ENCODE measurements around the gene DTNBP1. TPM values are rescaled to one million over a fixed set of nuclear protein-coding genes. Genes with fewer than 3 reads are reported as not detected.

DTNBP1 gene
- total RNA-seq, 6 experiments from 2014 or later: 3.4 to 8.6 (median 5.7) TPM

DNA sequence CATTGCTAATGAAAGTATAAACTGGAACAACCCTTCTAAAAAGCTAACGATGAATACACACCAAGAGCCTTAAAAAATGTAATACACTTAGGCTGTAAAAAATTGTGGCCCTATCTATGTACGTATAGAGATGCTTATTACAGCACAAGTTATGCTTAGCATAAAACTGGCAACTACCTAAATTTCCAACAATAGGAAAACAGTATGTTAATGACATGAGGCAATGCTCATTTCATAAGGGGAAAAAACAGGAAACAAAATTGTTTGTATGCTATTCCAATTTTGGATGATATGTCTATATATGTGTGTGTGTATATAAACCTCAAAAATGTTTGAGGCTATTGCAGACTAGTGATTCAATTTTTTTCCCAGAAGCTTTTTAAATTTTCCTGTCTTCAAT lies 82.5 kb downstream of the DTNBP1 start:
- intact Hi-C loops (cut with DNase I): no loop called here
- Histone ChIP-seq H3K4me3 (no peak overlapping the region), H3K27me3 (no peaks in the 10 kb centered on the region), H3K9me3 (no peaks in the 10 kb centered on the region), H3K36me3 (no peaks in the 10 kb centered on the region), H3K4me1 (no peaks in the 10 kb centered on the region), H3K27ac (no peak overlapping the region)
- ATAC-seq (peak in 1 of 4 donors; percentile 38), DNase-seq (no peak)
- WGBS (ENCODE audit: insufficient coverage, low coverage, low lambda C conversion rate, missing lambda C conversion rate): 76% methylated on average over 2 of the region's 2 CpGs
- TF ChIP-seq, protein P1, sequence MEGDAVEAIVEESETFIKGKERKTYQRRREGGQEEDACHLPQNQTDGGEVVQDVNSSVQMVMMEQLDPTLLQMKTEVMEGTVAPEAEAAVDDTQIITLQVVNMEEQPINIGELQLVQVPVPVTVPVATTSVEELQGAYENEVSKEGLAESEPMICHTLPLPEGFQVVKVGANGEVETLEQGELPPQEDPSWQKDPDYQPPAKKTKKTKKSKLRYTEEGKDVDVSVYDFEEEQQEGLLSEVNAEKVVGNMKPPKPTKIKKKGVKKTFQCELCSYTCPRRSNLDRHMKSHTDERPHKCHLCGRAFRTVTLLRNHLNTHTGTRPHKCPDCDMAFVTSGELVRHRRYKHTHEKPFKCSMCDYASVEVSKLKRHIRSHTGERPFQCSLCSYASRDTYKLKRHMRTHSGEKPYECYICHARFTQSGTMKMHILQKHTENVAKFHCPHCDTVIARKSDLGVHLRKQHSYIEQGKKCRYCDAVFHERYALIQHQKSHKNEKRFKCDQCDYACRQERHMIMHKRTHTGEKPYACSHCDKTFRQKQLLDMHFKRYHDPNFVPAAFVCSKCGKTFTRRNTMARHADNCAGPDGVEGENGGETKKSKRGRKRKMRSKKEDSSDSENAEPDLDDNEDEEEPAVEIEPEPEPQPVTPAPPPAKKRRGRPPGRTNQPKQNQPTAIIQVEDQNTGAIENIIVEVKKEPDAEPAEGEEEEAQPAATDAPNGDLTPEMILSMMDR (IDR thresholded peaks at IDR 0.05): no peak
- no peak for TF ChIP-seq POLR2A (IDR thresholded peaks at IDR 0.05)

DNA sequence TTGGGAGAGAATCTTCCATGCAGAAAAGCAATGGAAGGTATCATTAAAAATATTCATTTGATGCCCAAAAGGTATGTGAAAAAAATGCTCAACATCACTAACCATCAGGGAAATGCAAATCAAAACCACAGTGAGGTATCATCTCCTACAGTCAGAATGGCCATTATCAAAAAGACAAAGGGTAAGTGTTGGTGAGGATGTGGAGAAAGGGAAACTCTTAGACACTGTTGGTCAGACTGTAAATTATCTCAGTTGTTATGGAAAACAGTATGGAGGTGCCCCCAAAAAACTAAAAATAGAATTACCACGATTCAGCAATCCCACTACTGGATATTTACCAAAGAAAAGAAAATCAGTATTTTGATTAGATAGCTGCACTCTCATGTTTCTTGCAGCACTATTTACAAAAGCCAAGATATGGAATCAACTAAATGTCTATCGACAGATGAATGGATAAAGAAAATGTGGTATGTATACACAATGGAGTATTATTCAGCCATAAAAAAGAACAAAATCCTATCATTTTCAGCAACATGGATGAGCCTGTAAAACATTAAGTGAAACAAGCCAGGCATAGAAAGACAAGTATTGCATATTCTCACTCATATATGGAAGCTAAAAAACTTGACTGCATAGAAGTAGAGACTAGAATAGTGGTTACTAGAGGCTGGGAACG lies 84.0 kb downstream of the DTNBP1 start:
- H3K27me3 ChIP-seq: no peaks in the 10 kb centered on the region
- H3K4me3 ChIP-seq: no peak overlapping the region
- TF ChIP-seq, protein P1 (IDR thresholded peaks at IDR 0.05): no peak
- TF ChIP-seq POLR2A (IDR thresholded peaks at IDR 0.05): no peak
- DNase-seq (no peak), ATAC-seq (no peak)
- intact Hi-C loops (cut with DNase I): no loop called here
- H3K9me3 ChIP-seq: no peaks in the 10 kb centered on the region
- H3K4me1 ChIP-seq: no peaks in the 10 kb centered on the region
- no peak overlapping the region for H3K27ac ChIP-seq
- no peaks in the 10 kb centered on the region for H3K36me3 ChIP-seq
- WGBS (ENCODE audit: insufficient coverage, low coverage, low lambda C conversion rate, missing lambda C conversion rate): 92% methylated on average over 3 of the region's 3 CpGs

DNA sequence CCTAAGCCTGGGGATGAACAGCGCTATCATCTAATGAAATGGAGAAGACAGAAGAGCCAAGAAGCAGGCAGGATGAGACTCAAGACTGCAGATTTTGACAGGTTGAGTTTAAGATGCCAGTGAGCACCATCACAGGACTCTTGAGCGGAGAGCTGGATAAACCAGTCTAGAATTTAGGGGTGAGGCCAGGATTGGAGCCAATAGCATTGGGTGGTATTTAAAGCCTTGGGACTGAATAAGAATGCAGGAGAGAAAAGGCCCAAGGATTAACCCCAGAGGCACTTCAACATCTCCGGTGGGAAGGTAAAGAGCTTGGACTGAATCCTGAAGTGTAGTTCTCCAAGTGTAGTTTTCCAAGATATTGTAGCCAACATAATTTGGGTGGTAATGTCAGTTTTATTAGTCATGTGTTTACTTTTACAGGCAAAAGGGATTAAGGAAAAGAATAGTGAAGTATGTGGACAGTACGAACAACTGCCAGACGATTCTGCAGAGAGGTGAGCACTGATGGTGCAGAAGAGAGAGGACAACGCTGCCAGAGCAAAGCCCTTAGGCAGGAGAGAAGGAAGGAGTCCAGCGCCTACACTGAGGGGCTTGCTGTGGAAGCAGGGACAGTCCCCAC lies 85.2 kb downstream of the DTNBP1 start:
- intact Hi-C loops (cut with DNase I): no loop called here

DNA sequence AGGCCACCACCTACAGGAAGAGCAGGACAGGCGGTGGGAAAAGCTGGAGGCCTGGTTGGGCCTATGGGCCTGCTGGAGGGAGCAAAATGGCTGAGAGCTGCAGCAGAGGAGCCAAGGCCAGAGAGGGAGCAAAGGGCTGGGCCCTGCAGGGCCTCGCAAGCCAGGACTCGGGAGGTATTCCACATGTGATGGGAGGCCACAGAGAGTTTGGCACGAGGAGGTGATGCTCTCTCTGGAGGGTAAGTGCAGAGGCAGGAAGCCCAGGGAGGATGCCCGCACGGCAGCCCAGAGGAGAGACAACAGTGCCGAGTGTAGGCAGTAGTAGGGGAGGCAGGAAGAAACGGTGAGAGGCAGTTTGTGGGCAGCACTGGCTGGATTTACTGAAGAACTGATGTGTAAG lies 85.7 kb downstream of the DTNBP1 start:
- no peak for TF ChIP-seq POLR2A (IDR thresholded peaks at IDR 0.05)
- TF ChIP-seq, protein P1 (IDR thresholded peaks at IDR 0.05): no peak
- no peaks in the 10 kb centered on the region for H3K4me1 ChIP-seq
- no peaks in the 10 kb centered on the region for H3K9me3 ChIP-seq
- no peak overlapping the region for H3K27ac ChIP-seq
- WGBS (ENCODE audit: insufficient coverage, low coverage, low lambda C conversion rate, missing lambda C conversion rate): 94% methylated on average over 8 of the region's 8 CpGs
- intact Hi-C loops (cut with DNase I): no loop called here
- H3K27me3 ChIP-seq: no peaks in the 10 kb centered on the region
- DNase-seq (no peak), ATAC-seq (peak in 1 of 4 donors; percentile 29)
- no peak overlapping the region for H3K4me3 ChIP-seq
- H3K36me3 ChIP-seq: no peaks in the 10 kb centered on the region

More for the DNA sequence above, 85.2 kb downstream of the DTNBP1 start:
- no peak for TF ChIP-seq POLR2A (IDR thresholded peaks at IDR 0.05)
- TF ChIP-seq, protein P1 (IDR thresholded peaks at IDR 0.05): no peak
- DNase-seq: no peak
- ATAC-seq: no peak
- no peaks in the 10 kb centered on the region for H3K4me1 ChIP-seq
- no peaks in the 10 kb centered on the region for H3K9me3 ChIP-seq
- no peaks in the 10 kb centered on the region for H3K36me3 ChIP-seq
- 93% methylated on average over 6 of the region's 7 CpGs for WGBS (ENCODE audit: insufficient coverage, low coverage, low lambda C conversion rate, missing lambda C conversion rate)
- no peaks in the 10 kb centered on the region for H3K27me3 ChIP-seq
- H3K4me3 ChIP-seq: no peak overlapping the region
- no peak overlapping the region for H3K27ac ChIP-seq
